Activated CD8-positive, alpha-beta memory T cell treated with anti-CD3 and anti-CD28 coated beads, Interleukin-2, amount 50 U/mL, for 1 hour (primary cell): ENCODE measurements around the gene SMYD3.

Experiments
- DNase-seq: peaks from one replicate; pipeline ENCODE4 v3.0.0-alpha.2; 2020; ENCODE audit errors: extremely low read depth

The SMYD3 gene

GRCh38 chr1:246417152-246417812 is 89.8 kb downstream of the SMYD3 start:
- DNase-seq = no peak

GRCh38 chr1:246416261-246416660 is 90.8 kb downstream of the SMYD3 start:
- DNase-seq = no peak

GRCh38 chr1:246415028-246415427 is 92.1 kb downstream of the SMYD3 start:
- DNase-seq = no peak

- DNase-seq = no peak
Measured at GRCh38 chr1:246413430-246413829, 93.6 kb downstream of the SMYD3 start.

- DNase-seq = no peak
Measured at GRCh38 chr1:246404078-246404477, 103.0 kb downstream of the SMYD3 start.

- no peak for DNase-seq
Measured at GRCh38 chr1:246398126-246398813, 108.8 kb downstream of the SMYD3 start.

- DNase-seq = no peak
Measured at GRCh38 chr1:246397046-246397445, 110.0 kb downstream of the SMYD3 start.

GRCh38 chr1:246396322-246396721 is 110.8 kb downstream of the SMYD3 start:
- DNase-seq = no peak

- no peak for DNase-seq
Measured at GRCh38 chr1:246394121-246394520, 113.0 kb downstream of the SMYD3 start.

- DNase-seq = no peak
Measured at GRCh38 chr1:246390855-246391254, 116.2 kb downstream of the SMYD3 start.

GRCh38 chr1:246384616-246385015 is 122.5 kb downstream of the SMYD3 start:
- no peak for DNase-seq

GRCh38 chr1:246383791-246384190 is 123.3 kb downstream of the SMYD3 start:
- DNase-seq = no peak

- no peak for DNase-seq
Measured at GRCh38 chr1:246383239-246383589, 123.9 kb downstream of the SMYD3 start.

- no peak for DNase-seq
Measured at GRCh38 chr1:246382589-246383238, 124.4 kb downstream of the SMYD3 start.

GRCh38 chr1:246381452-246381851 is 125.6 kb downstream of the SMYD3 start:
- DNase-seq = no peak

GRCh38 chr1:246377625-246378153 is 129.4 kb downstream of the SMYD3 start:
- no peak for DNase-seq

- DNase-seq = no peak
Measured at GRCh38 chr1:246373828-246374569, 133.1 kb downstream of the SMYD3 start.

- no peak for DNase-seq
Measured at GRCh38 chr1:246372559-246372958, 134.5 kb downstream of the SMYD3 start.

GRCh38 chr1:246367041-246367440 is 140.0 kb downstream of the SMYD3 start:
- DNase-seq = no peak

- DNase-seq = no peak
Measured at GRCh38 chr1:246365708-246366107, 141.4 kb downstream of the SMYD3 start.

- no peak for DNase-seq
Measured at GRCh38 chr1:246364415-246364941, 142.6 kb downstream of the SMYD3 start.
